Activated CD4-positive, alpha-beta T cell treated with anti-CD3 and anti-CD28 coated beads, Interleukin-2, amount 50 U/mL, for 48 hours (primary cell): Measurements from ENCODE around the gene TPM2.

Experiments used
- DNase-seq, 2 experiments: peaks; one replicate each; pipeline ENCODE4 v3.0.0-alpha.2; 2020

Gene TPM2

GRCh38 chr9:35689542-35690293 lies at the start of gene TPM2:
Gene TPM2, minus strand, starts transcription at chr9:35689925. Its CDS starts 108 bp downstream, at chr9:35689817.
- DNase-seq = no peak

GRCh38 chr9:35738924-35739323 lies 49.2 kb upstream of the TPM2 start:
- DNase-seq = no peak

- no peak for DNase-seq
These were observed 48.5 kb upstream of the TPM2 start for GRCh38 chr9:35738186-35738585.

- DNase-seq = no peak
These were observed 47.4 kb upstream of the TPM2 start for GRCh38 chr9:35737143-35737542.

GRCh38 chr9:35736201-35736633 lies 46.5 kb upstream of the TPM2 start:
- DNase-seq = peak; percentile 64 to 71

- DNase-seq = no peak
These were observed 44.4 kb upstream of the TPM2 start for GRCh38 chr9:35734096-35734495.

GRCh38 chr9:35732800-35733541 lies 43.2 kb upstream of the TPM2 start:
- DNase-seq = peak; percentile 42 to 53

GRCh38 chr9:35732185-35732799 lies 42.6 kb upstream of the TPM2 start, which contains the start of the genes CREB3 and TLN1:
Gene CREB3, plus strand, starts transcription at chr9:35732666. Its CDS starts 107 bp downstream, at chr9:35732773.
Gene TLN1, minus strand, starts transcription at chr9:35732195. Its CDS starts 6,501 bp downstream, at chr9:35725694.
- DNase-seq = peak; percentile 96 to 98

GRCh38 chr9:35731415-35732184 lies 41.9 kb upstream of the TPM2 start:
- peak; percentile 42 to 48 for DNase-seq

- no peak for DNase-seq
These were observed 40.7 kb upstream of the TPM2 start for GRCh38 chr9:35730486-35730854.

- peak; percentile 33 to 42 for DNase-seq
These were observed 40.2 kb upstream of the TPM2 start for GRCh38 chr9:35729700-35730485.

GRCh38 chr9:35729101-35729500 lies 39.4 kb upstream of the TPM2 start:
- no peak for DNase-seq

- DNase-seq = peak; percentile 59 to 67
These were observed 38.6 kb upstream of the TPM2 start for GRCh38 chr9:35728041-35728971.

- no peak for DNase-seq
These were observed 37.9 kb upstream of the TPM2 start for GRCh38 chr9:35727676-35728040.

GRCh38 chr9:35726931-35727330 lies 37.2 kb upstream of the TPM2 start:
- DNase-seq = peak in 1 of 2 experiments; percentile 30

GRCh38 chr9:35725362-35725761 lies 35.6 kb upstream of the TPM2 start:
- DNase-seq = no peak

GRCh38 chr9:35723908-35724307 lies 34.2 kb upstream of the TPM2 start:
- DNase-seq = no peak

GRCh38 chr9:35723426-35723825 lies 33.7 kb upstream of the TPM2 start:
- no peak for DNase-seq

GRCh38 chr9:35719546-35719945 lies 29.8 kb upstream of the TPM2 start:
- DNase-seq = no peak

GRCh38 chr9:35718721-35719511 lies 29.2 kb upstream of the TPM2 start:
- DNase-seq = no peak
